Dermis microvascular lymphatic vessel endothelial cell (primary cell): ENCODE results near the gene SLC30A1. TPM values are rescaled to one million over a fixed set of nuclear protein-coding genes. Genes with fewer than 3 reads are reported as not detected.

ENCODE experiments used
- DNase-seq, 2 donors: peaks; one replicate each; pipeline versions ENCODE4 v3.0.0 to v3.0.0-alpha.2; 2010; ENCODE audit warnings: low read depth in 2 of 2
- total RNA-seq: library from RNA; depleted of rRNA; stranded (reverse); fragments of >200 nt; gene quantifications from 2 replicates; pipeline ENCODE4 v1.2.1, GENCODE V29; 2014

SLC30A1 gene
- total RNA-seq, 1 donor from 2014 or later = 27.9 TPM

DNA sequence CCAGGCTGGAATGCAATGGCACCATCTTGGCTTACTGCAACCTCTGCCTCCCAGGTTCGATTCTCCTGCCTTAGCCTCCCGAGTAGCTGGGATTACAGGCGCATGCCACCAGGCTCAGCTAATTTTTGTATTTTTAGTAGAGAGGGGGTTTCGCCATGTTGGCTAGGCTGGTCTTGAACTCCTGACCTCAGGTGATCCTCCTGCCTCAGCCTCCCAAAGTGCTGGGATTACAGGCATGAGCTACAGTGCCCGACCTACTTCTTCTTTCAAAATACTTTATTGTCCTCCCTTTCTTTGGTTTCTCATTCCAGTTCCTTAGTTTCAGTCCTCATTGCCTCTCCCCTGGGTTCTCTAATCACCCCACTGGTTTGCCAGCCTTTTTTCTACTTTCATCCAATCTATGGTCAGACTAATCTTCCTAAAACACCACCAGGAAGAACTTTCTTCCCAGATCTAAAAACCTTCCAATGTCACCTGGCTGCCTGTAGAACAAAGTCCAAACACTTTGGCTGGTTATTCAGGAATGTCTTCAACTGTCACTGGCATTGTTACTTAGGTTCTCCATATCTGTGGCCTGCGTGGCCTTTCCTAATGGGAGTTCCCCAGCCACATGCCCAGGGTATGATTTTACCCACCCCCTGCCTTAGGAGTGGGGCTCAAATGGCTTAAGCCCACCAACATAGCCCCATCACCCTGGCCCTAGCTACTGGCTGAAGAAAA lies 29.0 kb upstream of the SLC30A1 start:
- no peak for DNase-seq

DNA sequence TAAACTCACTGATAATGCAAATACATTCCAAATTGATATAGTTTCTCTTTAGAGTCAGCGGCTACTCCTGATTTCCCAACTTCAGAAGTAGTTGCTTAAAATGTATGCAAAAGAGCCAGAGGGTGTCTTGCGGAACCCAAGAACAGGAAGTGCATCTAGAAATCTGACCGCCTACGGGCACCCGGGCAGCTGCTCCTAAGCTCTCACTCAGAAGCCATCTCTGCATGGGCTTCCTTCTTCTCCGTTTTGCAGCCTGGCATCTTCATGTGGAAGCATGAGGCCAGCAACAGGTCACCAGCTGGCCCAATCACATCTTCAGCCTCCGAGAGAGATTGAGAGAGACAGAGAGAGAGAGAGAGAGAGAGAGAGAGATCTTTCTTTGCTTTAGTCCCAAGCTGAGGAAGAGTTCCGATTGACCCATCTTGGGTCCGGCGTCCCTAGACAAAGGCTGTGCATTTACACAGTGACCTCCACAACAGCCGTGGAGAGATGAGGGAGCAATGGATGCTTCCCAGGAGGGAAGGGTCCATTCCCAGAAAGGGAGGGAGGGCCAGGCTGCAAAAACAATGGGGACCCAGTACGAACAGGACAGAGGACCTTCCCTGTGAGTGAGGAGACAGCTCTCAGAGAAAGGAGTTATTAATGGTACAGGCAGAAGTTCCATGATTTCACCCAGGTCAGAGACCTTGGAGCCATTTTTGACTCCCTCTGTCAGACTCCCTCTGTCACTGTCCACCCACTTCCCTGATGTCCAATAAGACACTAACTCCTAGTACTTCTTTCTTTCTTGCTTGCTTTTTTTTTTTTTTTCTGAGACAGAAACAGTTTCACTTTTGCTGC lies 28.2 kb upstream of the SLC30A1 start:
- DNase-seq = no peak

DNA sequence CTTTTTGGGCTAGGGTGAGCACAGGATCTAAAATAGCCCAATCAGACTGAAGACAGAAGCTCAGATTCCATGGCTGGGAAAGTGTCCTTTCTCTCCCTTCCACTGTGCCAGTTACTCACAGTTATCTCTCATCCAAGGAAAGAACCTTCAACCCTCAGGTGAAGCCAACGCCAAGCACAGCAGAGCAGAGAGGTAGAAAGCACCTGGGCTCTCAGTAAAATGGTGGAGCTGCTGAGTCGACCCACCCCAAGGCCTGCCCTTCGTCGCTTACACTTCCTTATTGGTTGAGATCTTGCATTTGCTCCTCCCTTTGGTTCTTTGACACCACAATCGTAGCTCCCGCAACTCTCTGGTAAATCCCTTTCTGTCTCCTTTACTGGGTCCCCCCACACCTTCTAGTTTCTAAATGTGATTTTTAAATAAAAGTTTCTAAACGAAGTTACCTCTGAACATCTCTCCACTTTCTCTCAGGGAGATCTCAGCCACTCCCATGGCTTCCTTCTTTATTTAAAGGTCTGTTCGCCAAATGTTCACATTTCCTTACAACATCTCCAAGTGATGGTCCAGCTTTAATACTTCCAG lies 27.5 kb upstream of the SLC30A1 start:
- DNase-seq = no peak

DNA sequence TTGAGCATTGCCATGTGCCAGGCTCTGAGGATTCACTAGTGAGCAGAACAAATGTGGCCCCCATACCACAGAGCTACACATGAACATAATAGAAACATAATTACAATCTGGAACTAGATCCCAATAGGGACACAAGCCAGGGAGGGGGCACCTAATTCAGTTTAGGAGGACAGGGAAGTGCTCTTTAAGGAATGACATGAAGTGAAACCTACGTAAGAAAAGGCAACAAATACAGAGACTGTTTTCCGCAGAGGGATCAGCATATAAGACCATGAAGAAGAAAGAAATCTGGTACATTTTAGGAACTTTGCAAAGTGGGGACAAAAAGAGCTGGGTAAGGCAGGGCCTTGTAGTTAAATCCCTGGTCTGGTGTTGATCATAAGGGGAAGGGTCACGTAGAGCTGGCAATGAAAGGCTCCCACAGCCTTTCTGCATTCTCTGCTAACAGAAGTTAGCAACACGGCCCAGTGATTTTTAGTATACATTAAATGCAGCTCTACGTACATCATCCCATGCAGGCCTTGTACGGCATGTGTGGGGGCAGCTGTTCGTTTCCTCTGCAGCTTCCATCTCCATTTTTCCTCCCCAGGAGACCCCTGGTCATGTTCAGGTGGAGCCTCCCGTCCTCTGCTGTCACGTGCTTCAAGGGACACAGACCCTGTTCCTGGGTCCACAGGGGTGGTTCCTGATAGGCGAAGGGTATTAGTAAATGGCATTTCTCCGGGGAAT lies 26.8 kb upstream of the SLC30A1 start:
- no peak for DNase-seq

DNA sequence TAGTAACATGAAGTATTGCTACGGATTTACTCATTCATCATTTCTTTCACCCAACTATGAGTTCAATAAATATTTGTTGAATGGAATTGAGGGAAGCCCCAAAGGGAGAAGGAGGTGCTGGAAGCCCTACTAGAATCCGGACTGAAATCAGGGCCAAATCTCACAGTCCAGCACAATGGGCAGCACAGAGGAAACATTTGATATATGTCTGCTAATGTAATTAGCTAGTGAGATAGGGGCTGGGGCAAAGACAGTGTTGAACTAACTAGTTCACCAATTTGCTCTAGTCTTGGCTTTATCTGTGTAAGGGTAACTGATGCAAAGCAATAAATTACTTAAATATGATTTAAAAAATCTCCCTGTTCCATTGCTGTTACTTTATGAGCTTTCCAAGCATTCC lies 26.1 kb upstream of the SLC30A1 start:
- DNase-seq = no peak

DNA sequence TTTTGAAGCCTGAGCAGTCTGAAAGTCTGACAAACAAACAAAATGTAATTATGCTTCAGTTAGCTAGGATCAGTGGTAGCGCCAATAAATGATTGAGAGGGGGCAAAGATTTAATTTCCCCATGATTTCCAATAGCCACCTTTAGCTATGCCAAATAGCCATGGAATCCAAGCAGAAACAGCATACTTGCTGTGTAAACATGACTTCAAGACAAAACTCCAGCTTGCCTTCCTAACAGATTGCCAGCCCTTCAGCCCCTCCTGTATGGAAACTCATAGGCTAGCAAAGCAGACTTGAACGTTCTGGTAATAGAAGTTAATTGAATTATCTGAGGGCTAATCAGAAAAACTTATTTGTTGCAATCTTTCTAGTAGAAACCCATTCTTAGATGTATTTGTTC lies 25.6 kb upstream of the SLC30A1 start:
- DNase-seq = no peak

DNA sequence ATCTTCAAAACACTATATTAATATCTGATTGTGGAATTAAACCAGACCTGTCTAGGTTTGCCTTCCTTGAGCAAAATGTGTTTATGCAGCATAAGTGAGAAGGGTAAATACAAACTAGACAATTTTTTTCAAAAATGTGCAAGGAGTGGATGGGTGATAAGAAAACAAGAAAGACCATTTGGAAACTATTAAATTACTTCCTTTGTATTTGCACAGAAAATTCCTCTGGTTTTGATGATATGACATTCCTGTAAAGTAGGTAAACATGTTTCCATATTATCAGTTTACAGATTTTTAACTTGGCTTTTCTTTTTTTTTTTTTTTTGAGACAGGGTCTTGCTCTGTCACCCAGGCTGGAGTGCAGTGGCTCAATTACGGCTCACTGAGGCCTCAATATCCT lies 24.8 kb upstream of the SLC30A1 start:
- DNase-seq = no peak

DNA sequence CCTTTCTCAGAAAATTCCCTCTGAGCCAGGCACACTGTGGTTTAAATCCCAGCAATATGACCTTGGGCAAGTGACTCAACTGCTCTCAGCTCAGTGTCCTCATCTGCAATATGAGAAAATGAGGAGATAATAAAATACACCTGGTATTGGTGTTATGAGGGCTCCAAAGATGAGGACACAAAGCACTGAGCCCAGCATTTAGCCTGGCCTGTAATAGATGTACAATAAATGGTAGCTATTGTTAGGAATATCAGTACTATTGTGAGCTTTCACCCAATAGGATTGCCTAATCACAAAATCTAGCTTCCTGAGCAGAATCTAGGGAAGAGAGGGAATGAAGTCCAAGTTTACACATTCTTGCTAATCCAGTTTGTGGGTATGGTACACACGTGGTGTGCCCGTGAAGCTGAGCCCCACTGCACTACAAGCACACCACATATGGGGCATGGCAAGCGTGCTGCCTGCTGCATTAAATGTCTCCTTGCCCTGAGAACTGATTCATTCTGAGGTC lies 24.3 kb upstream of the SLC30A1 start:
- no peak for DNase-seq

DNA sequence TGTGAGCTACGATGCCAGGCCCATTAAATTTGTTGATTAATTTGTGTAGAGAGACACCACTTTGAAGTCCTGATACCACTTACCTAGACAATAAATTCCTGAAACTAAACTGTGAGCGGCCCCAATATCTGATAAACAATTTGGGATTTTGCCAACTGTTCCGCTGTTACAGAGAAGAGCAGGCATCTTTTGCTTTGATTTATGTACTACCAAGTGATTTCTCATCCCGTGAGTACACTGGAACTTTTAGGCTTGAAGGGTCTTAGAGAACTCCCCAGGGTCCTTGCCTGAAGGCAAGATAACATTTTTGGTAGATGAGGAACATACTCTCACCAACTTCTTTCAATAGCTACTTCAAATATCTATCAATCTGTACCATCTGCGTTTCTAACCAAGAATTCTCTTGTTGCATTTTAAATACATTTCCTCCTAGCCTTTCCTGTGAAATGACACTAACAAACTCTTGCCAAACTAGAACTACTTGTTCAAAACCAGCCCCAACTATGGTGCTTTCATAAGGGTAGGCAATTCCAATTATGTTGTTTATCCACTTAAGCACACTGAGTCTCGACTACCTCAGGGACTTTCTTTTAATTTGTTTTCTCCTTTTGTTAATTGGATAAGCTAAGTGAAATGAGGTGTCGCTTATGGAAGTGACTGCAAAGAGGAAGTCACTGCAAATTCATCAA lies 23.2 kb upstream of the SLC30A1 start:
- no peak for DNase-seq

DNA sequence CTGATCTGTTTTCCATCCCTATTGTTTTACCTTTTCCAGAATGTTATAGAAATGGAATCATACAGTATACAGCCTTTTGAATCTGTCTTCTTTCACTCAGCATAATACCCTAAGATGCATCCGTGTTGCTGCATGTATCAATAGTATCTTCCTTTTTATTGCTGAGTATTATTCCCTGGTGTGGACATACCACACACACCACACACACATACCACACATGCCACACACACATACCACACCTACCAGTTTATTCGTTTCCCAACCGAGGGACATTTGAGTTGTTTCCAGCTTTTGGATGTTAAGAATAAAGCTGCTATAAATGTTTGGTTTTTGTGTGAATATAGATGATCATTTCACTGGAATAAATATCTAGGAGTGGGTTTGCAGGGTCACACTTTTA lies 22.2 kb upstream of the SLC30A1 start:
- DNase-seq = no peak

DNA sequence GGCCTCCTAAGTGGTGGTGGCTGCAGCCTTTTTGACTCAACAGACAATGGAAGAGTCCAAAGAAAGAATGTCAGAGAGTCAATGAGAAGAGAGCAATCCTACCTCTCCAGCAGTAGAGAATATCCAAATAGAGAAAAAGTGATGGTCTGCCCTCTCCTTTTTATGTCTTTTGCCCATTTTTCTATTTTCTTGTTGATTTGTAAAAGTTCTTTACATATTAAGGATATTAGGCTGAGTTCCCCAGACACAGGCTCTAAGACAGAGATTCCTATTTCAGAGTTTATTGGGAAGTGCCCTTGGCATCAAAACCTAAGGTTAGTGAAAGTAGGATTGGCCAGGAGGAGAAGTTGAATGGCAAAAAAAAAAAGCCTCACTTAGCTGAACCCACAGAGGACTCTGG lies 20.3 kb upstream of the SLC30A1 start:
- no peak for DNase-seq

DNA sequence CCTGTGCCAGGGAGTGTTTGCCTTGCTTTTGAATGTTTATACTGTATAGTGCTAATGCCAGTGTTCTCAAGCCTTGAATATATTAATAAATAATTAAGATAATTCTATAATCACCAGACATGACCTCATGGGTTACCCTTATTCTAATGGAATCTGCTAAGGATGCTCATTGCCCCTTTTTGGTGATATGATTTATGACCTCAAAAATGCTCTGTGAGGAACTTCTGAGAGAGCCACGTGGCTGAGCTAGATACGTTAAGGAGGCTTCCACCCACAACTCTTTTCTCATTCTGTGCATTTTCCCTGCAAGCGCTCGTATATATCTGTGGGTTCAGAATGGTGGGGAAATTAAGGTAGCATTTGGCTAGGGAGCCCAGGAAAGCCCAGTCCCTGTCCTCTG lies 19.6 kb upstream of the SLC30A1 start:
- no peak for DNase-seq

DNA sequence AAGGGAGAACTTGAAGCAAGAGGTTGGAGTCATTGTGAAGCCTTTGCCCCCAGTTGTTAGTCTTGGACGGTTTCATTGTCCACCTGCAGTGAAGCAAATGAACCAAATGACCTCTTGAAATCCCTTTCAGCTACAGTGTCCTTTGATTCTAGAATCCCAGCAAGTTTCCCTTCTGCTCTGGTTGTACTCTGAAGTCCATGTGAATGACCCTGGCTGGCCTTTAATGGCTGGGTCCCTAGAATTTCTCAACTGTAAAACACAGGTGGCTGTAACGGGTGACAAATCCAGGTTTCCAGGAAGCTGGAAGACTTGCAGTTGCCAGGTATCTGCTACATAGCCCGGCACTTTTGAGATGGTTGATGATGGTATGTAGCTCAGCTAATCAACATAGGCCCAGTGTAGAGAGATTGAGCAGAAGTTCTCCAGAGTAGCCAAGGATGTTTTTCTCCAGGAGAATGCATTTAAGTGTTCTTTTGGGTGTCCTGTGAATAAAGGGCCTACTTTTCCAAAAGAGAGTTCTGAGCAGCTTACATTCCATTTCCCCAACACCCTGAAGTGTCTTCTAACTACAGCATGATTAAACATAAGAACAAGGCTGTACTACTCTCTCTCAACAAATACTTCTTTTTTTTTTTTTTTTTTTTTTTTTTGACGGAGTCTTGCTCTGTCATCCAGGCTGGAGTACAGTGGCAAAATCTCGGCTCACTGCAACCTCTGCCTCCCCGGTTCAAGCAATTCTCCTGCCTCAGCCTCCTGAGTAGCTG lies 17.6 kb upstream of the SLC30A1 start:
- DNase-seq = no peak

DNA sequence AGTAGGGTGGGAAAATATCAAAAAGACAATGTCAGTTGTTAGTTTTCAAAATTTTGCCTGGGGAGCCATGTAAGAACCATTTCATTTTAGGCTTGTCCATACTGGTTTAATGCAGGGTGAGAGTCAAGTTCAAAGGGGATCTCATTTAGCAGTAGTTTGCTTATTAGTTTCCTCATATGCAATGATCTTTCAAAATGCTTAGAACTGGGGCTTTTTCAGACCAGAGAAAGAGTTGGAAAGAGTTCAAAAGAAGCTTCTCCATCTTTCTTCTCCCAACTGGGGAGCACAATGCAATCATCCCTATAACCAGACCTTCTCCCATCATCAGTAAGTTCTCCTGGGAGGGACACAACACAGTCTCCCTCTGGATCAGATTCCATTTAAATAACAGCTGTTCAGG lies 16.5 kb upstream of the SLC30A1 start:
- DNase-seq = no peak

DNA sequence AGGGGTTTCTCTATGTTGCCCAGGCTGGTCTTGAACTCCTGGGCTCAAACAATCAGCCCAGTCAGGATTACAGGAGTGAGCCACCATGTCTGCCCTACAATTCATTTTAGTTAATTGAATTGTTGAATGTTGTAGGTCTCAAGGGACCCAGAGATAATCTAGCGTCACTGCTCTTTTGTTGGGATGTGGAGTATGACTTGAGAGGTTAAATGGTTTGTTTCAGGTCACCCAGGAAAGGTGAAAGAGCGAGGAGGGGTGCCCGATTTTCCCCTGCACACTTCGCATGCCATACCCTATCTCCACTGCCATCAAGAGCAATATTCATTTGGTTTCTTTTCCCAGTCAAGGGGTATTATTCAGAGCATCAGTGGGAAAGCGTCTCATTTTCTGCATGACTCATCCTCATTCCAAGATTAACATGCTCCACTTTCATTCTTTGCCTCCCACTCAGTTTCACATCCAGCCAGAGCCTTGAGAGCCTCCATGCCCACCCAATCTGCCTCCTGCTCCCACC lies 13.1 kb upstream of the SLC30A1 start:
- no peak for DNase-seq

DNA sequence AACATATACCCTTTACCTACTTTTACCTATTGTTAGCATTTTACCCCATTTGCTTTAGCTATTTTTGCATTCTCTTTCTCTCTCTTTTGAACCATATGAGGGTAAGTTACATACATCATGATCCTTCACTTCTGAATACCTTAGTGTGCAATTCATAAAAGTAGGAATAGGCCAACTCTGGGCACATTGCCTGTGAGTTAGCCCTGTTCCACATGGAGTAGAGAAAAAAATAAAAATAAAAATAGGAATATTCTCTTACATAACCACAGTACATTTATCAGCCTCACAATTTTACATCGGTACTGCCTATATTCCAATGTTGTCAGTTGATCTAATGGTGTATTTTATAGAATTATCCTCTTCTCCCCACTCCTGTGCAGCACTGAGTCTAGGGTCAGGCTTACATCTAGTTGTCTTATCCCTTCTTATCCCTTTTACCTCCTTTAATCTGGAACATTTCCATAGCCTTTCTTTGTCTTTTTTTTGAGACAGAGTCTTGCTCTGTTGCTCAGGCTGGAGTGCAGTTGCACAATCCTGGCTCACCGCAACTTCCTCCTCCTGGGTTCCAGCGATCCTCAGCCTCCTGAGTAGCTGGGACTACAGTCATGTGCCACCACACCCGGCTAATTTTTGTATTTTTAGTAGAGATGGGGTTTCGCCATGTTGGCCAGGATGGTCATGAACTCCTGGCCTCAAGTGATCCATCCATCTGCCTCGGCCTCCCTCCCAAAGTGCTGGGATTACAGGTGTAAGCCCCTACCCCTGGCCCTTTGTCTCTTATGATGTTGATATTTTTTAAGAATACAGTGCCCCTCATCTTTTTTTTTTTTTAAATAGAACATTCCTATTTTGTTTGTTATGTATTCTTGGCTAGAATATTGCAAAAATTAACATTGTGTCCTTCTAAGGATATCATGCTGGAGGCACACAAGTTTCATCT lies 11.1 kb upstream of the SLC30A1 start:
- DNase-seq = no peak

DNA sequence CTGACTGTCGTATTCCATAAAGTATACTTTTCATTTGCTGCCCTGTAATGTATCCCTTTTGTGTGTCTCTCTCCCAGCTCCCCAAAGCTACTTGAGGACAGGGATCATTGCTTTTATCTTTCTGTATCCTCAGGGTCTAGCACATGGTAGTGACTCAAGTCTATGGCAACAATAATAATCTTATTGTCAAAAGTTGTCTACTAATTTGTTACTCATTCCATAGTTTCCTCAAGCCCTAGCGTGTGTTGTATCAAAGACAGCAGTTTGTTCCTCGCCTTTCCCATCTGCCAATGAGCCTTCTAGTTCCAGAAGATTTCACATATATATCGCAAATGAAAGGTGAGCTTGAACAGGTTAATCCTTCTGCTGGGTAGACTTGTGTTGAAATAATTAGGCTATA lies 9.8 kb upstream of the SLC30A1 start:
- no peak for DNase-seq

DNA sequence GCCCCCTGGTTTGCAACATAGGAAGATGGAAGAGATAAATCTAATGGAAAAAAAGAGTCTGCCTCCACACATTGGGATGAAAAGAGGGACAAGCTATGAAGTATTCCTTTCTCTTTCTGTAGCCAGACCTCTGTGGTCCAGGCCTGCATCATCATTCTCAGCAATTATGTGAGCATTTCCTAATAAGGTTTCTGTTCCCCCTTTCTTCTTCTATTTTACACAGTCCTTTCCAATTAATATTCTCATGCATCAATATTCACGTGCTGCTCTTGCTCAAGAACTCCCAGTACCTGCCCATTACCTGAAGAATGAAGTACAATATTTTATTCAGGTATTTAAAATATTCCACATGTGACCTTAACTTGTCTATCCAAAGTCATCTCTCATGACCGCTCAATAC lies 8.2 kb upstream of the SLC30A1 start:
- DNase-seq = no peak

DNA sequence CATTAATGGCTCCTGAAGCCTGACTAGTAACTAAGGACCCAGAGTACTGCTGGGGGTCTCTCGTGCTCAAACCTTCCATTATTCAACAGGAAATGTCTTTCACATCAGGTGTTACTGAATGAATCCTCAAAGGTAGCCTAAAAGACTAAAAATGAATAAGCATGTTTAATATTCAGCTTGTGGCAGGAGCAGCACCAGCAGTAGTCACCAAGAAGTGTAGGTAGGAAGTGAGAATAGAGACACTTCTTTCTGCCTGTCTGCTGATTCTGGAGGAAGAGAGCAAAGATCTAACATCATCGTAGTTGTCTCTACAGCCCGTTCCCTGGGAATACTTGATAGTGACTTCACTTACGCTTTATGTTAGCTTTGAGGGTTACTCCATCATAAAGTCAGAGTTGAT lies 7.6 kb upstream of the SLC30A1 start:
- no peak for DNase-seq
